Measurements from ENCODE around the gene ENTR1.

- TF ChIP-seq, protein P1, sequence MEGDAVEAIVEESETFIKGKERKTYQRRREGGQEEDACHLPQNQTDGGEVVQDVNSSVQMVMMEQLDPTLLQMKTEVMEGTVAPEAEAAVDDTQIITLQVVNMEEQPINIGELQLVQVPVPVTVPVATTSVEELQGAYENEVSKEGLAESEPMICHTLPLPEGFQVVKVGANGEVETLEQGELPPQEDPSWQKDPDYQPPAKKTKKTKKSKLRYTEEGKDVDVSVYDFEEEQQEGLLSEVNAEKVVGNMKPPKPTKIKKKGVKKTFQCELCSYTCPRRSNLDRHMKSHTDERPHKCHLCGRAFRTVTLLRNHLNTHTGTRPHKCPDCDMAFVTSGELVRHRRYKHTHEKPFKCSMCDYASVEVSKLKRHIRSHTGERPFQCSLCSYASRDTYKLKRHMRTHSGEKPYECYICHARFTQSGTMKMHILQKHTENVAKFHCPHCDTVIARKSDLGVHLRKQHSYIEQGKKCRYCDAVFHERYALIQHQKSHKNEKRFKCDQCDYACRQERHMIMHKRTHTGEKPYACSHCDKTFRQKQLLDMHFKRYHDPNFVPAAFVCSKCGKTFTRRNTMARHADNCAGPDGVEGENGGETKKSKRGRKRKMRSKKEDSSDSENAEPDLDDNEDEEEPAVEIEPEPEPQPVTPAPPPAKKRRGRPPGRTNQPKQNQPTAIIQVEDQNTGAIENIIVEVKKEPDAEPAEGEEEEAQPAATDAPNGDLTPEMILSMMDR (IDR thresholded peaks at IDR 0.05), result no peak
- no peak for TF ChIP-seq EZH2 (IDR thresholded peaks at IDR 0.05; ENCODE audit: borderline replicate concordance, insufficient read depth, low read depth, low read length, poor library complexity, severe bottlenecking)
Observed at GRCh38 chr9:136416427-136416826, 6.0 kb upstream of the ENTR1 start.

Data from B cell (primary cell).